Testis (tissue), 2 donors: ENCODE measurements around the gene SNED1.

Experiments
- CTCF ChIP-seq, 3 experiments: fragments of 450-650 bp in 2 of 3; fragments of 200-600 bp in 1 of 3; sonication (generic) in 1 of 3; IDR thresholded peaks; one replicate each; pipeline ENCODE4 v1.5.1; 2016 to 2019; ENCODE audit warnings: antibody characterized with exemption in 3 of 3, mild to moderate bottlenecking in 2 of 3, moderate library complexity in 1 of 3
- POLR2A ChIP-seq: fragments of 450-650 bp; IDR thresholded peaks from one replicate; pipeline ENCODE4 v1.6.1; 2017; ENCODE audit warnings: antibody characterized with exemption, mild to moderate bottlenecking, moderate library complexity

- no peak for TF ChIP-seq CTCF (IDR thresholded peaks at IDR 0.05)
- TF ChIP-seq POLR2A: no peak
These were observed 31.3 kb upstream of the SNED1 start for GRCh38 chr2:240966906-240967680.
